Measurements from ENCODE around the gene ARID1B.

GRCh38 chr6:156740604-156741003 is 36.6 kb upstream of the ARID1B start:
- TF ChIP-seq EP300 (IDR thresholded peaks at IDR 0.05) (no peak), CTCF (IDR thresholded peaks at IDR 0.05) (no peak), POLR2A (IDR thresholded peaks at IDR 0.05) (no peak)
